PFSK-1 (cell line): ENCODE results near the gene TLN1.

Source experiments
- FOXP2 ChIP-seq: optimal IDR thresholded peaks from 2 replicates; pipeline ENCODE3; 2011; ENCODE audit warnings: borderline replicate concordance, control low read depth, inconsistent platforms; ENCODE audit not compliant: insufficient read depth; ENCODE audit errors: extremely low read length, extremely low read depth
- POLR2AphosphoS5 ChIP-seq: IDR thresholded peaks from 2 replicates; pipeline ENCODE4 v1.6.1; 2012; ENCODE audit warnings: low read depth, mild to moderate bottlenecking, control low read depth, low read length, moderate library complexity
- SIN3A ChIP-seq: IDR thresholded peaks from 2 replicates; pipeline ENCODE4 v1.6.1; 2012; ENCODE audit warnings: mild to moderate bottlenecking, low read length, moderate library complexity, borderline replicate concordance; ENCODE audit not compliant: insufficient read depth

DNA sequence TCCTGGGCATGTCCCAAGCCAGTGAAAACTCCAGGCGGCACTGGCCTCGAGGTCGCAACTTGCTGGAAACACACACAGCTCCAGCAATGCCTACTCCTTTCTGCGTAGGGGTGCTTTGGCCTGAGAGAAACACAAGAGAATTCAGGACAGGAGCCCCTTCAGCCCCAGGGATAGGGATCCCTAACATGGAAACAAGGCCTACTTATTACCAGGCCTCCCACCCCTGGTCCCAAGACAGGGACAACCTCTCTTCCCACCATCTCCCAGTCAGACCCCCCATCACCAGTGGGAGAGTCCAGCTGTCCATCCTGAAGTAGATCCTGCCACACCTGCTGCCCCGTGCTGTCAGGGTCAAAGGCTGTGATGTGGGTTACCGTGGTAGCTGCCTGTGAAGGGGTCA is 8.2 kb upstream of the TLN1 start:
- TF ChIP-seq FOXP2 (no peak), SIN3A (no peak), POLR2AphosphoS5 (no peak)
